GM12878 (cell line): ENCODE data around the gene CIRBP.
"Not testable (repeated sequence)": the region's sequence is repeated elsewhere in the genome, so short reads cannot be mapped to it uniquely, and the experiment has no call there.

Source experiments
- CHD2 ChIP-seq: IDR thresholded peaks from 2 replicates; pipeline ENCODE4 v1.6.1; 2011; ENCODE audit warnings: low read depth, low read length, improper control_type of control experiment, borderline replicate concordance
- HDAC6 ChIP-seq: fragments of 200-600 bp; sonication (generic); IDR thresholded peaks from one replicate; pipeline ENCODE4 v1.8.0; 2017; ENCODE audit warnings: antibody characterized with exemption; ENCODE audit not compliant: unreplicated experiment
- JUNB ChIP-seq: IDR thresholded peaks from 2 replicates; pipeline ENCODE4 v1.6.1; 2016; ENCODE audit warnings: antibody characterized with exemption, mild to moderate bottlenecking
- NBN ChIP-seq: fragments of 450-650 bp; IDR thresholded peaks from 2 replicates; pipeline ENCODE4 v1.6.1; 2016
- PAX5 ChIP-seq: IDR thresholded peaks from 2 replicates; pipeline ENCODE4 v1.6.1; 2011; ENCODE audit warnings: low read depth, low read length, borderline replicate concordance
- POLR2A ChIP-seq: IDR thresholded peaks from 2 replicates; pipeline ENCODE4 v1.6.1; 2011; ENCODE audit warnings: low read depth, mild to moderate bottlenecking, low read length
- RFX5 ChIP-seq: IDR thresholded peaks from 2 replicates; pipeline ENCODE4 v1.6.1; 2011; ENCODE audit warnings: low read depth, low read length, improper control_type of control experiment
- SIN3A ChIP-seq: IDR thresholded peaks from 2 replicates; pipeline ENCODE4 v1.6.1; 2012; ENCODE audit warnings: low read depth, low read length, improper control_type of control experiment

- TF ChIP-seq POLR2A, SIN3A, NBN, HDAC6, JUNB, PAX5, RFX5, CHD2: not testable (repeated sequence)
Observed at GRCh38 chr19:1320282-1320650, 51.1 kb downstream of the CIRBP start.
